ENCODE data around the gene IDH3G.

DNA sequence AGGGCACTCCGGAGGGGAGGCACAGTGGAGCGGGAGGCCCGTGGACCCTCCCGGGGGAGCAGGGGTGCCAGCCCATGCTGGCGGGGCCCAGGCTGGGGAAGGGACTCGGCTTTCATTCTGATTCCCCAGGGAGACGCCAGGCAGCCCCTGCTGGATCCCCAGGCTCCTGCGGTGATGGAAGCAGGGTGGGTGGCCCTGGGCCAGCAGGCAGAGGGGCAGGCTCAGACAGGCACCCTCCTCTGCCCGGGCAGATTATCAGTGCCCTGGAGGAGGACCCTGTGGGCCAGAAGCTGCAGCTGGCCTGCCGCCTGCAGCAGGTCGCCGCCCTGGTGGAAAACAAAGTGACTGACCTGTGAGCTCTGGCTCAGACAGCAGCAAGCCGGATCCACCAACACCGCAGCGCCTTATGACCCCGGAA is 15.5 kb downstream of the IDH3G start:
- TF ChIP-seq POLR2A (IDR thresholded peaks at IDR 0.05), result no peak
- TF ChIP-seq, protein P1, sequence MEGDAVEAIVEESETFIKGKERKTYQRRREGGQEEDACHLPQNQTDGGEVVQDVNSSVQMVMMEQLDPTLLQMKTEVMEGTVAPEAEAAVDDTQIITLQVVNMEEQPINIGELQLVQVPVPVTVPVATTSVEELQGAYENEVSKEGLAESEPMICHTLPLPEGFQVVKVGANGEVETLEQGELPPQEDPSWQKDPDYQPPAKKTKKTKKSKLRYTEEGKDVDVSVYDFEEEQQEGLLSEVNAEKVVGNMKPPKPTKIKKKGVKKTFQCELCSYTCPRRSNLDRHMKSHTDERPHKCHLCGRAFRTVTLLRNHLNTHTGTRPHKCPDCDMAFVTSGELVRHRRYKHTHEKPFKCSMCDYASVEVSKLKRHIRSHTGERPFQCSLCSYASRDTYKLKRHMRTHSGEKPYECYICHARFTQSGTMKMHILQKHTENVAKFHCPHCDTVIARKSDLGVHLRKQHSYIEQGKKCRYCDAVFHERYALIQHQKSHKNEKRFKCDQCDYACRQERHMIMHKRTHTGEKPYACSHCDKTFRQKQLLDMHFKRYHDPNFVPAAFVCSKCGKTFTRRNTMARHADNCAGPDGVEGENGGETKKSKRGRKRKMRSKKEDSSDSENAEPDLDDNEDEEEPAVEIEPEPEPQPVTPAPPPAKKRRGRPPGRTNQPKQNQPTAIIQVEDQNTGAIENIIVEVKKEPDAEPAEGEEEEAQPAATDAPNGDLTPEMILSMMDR (IDR thresholded peaks at IDR 0.05), result no peak
